Measurements from ENCODE around the gene FN1.

The FN1 gene

DNA sequence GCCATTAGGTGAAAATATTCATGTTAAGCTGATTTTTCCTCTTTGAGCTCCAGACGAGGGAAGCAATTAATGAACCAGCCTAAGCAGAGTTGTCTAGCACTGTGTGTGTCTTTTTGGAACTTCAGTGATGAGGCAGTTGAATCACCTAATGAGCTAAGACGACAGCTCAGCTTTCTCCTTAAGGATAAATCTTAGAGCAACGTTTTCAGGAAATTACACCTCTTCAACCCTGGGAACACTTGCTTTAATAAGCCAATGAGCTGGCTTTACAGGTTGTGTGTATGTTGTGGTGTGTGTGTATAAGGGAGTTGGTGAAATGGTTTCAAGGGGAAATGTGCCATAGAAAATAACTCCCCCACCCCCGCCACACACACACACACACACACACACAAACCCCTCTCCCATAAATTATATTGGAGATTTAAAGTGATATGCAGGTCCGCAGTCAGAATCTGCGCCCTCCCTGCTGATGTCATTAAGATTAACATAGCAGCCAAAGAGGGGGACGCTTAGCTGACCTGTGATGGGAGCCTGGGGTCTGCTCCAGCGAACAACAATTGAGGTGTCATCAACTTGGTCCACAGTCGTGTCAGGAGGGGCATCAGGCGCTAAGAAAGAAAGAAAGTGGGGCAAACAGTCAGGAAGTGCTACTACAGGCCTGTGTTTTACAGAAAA lies 28.1 kb downstream of the FN1 start:
- TF ChIP-seq TCF12 (IDR thresholded peaks at IDR 0.05; ENCODE audit: low read depth): no peak

DNA sequence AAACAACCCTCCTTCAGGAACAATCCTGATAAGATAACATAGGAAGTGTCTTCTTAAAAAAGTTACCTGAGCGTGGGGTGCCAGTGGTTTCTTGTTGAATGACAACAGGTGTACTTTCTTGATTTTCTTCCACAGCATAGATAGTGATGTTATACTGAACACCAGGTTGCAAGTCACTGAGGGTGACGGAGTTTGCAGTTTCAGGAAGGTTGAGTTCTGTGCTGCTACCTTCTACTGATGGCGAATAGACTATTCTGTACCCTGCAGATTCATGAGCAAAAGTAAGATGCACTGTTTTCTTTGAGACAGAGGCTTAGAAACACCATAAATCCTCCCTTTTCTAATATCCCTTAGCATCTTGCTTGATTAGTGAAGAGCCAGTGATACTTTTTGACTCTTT lies 28.8 kb downstream of the FN1 start:
- TF ChIP-seq TCF12 (IDR thresholded peaks at IDR 0.05; ENCODE audit: low read depth): no peak
- no peak for TF ChIP-seq CEBPB (IDR thresholded peaks at IDR 0.05)
- TF ChIP-seq, protein P1, sequence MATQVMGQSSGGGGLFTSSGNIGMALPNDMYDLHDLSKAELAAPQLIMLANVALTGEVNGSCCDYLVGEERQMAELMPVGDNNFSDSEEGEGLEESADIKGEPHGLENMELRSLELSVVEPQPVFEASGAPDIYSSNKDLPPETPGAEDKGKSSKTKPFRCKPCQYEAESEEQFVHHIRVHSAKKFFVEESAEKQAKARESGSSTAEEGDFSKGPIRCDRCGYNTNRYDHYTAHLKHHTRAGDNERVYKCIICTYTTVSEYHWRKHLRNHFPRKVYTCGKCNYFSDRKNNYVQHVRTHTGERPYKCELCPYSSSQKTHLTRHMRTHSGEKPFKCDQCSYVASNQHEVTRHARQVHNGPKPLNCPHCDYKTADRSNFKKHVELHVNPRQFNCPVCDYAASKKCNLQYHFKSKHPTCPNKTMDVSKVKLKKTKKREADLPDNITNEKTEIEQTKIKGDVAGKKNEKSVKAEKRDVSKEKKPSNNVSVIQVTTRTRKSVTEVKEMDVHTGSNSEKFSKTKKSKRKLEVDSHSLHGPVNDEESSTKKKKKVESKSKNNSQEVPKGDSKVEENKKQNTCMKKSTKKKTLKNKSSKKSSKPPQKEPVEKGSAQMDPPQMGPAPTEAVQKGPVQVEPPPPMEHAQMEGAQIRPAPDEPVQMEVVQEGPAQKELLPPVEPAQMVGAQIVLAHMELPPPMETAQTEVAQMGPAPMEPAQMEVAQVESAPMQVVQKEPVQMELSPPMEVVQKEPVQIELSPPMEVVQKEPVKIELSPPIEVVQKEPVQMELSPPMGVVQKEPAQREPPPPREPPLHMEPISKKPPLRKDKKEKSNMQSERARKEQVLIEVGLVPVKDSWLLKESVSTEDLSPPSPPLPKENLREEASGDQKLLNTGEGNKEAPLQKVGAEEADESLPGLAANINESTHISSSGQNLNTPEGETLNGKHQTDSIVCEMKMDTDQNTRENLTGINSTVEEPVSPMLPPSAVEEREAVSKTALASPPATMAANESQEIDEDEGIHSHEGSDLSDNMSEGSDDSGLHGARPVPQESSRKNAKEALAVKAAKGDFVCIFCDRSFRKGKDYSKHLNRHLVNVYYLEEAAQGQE (IDR thresholded peaks at IDR 0.05; ENCODE audit: low read depth): no peak
- no peak for TF ChIP-seq EGR1 (IDR thresholded peaks at IDR 0.05)

DNA sequence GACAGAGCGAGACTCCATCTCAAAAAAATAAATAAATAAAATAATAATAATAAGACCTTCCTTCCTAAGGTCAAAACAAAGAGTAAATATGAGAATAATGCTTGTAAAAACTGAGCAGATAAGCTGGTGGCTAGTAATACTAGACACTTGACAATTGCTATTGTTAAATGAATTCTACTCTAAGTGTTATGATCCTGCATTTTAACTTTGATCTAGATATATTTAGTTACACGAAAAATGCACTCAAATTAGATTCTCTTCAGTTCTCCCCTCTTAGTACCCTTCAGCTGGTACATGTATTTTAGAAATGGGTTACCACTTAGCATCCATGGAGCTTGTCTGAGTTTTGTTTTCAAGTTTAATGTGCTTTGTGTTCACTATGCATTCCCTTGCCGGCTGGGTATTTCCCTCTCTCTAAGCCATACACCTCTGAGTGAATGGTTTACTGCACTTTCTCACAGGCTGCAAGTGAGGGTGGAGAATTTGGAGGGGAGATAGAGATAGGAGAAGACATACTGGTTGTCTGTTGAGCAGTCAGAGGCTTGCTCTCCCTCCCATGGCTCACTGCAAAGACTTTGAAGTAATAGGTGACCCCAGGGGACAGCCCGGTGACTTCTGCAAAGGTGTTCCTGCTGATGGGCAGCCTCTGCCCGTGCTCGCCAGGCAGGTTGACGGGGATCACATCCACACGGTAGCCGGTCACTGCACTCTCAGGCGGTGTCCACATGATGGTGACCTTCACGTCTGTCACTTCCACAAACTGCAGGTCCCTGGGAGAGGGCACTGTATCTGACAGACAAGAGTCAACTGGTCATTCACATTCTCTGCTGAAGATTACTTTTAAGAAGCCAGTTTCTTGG lies 29.9 kb downstream of the FN1 start:
- TF ChIP-seq EP300 (IDR thresholded peaks at IDR 0.05; ENCODE audit: borderline replicate concordance): no peak
- TF ChIP-seq YY1 (IDR thresholded peaks at IDR 0.05; ENCODE audit: low read depth): no peak
- no peak for TF ChIP-seq CREB1 (IDR thresholded peaks at IDR 0.05; ENCODE audit: low read depth)
- TF ChIP-seq EGR1 (IDR thresholded peaks at IDR 0.05): no peak
- no peak for TF ChIP-seq TAF1 (IDR thresholded peaks at IDR 0.05; ENCODE audit: low read depth)
- no peak for TF ChIP-seq CEBPB (IDR thresholded peaks at IDR 0.05)
- TF ChIP-seq, protein P1 (IDR thresholded peaks at IDR 0.05; ENCODE audit: low read depth): no peak
- TF ChIP-seq, protein P2, sequence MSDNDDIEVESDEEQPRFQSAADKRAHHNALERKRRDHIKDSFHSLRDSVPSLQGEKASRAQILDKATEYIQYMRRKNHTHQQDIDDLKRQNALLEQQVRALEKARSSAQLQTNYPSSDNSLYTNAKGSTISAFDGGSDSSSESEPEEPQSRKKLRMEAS (IDR thresholded peaks at IDR 0.05): no peak
- TF ChIP-seq TCF12 (IDR thresholded peaks at IDR 0.05; ENCODE audit: low read depth): no peak
- TF ChIP-seq TEAD4 (IDR thresholded peaks at IDR 0.05): no peak
- TF ChIP-seq FOXM1 (IDR thresholded peaks at IDR 0.05; ENCODE audit: borderline replicate concordance, low read depth): no peak
- TF ChIP-seq, protein P3, sequence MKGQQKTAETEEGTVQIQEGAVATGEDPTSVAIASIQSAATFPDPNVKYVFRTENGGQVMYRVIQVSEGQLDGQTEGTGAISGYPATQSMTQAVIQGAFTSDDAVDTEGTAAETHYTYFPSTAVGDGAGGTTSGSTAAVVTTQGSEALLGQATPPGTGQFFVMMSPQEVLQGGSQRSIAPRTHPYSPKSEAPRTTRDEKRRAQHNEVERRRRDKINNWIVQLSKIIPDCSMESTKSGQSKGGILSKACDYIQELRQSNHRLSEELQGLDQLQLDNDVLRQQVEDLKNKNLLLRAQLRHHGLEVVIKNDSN (IDR thresholded peaks at IDR 0.05): no peak
- no peak for TF ChIP-seq ZBTB7A (IDR thresholded peaks at IDR 0.05; ENCODE audit: low read depth)
- TF ChIP-seq RAD21 (IDR thresholded peaks at IDR 0.05; ENCODE audit: low read depth): no peak
- no peak for TF ChIP-seq NFIC (IDR thresholded peaks at IDR 0.05)

DNA sequence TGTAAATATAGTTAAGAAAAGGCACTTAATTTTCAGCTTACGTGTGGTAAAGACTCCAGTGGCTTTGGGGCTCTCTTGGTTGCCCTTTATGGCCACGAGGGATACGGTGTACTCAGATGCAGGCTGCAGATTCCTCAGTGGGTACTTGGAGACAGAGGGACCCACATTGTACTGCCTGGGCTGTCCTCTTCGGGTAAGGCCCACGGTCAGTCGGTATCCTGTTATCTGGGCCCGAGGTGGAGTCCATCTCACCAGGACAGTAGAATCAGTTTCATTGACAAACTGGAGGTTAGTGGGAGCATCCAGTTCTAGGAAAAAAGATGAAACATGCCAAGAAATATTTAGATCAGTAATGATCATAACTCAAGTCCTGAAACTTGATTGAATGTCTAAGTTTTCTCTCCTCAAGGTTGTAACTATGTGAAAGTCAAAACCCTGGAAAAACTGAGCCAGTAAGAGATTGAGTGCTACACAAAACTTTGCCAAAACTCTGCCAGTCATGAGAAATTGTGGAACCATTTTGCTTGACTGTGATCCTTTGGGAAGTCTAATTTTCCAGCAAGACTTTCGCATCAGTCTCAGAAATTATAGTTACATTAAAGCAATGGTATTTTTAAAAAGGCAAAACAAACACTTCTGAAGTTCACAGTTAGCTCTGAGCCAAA lies 31.4 kb downstream of the FN1 start:
- TF ChIP-seq, protein P1 (IDR thresholded peaks at IDR 0.05; ENCODE audit: low read depth): no peak
- TF ChIP-seq EP300 (IDR thresholded peaks at IDR 0.05; ENCODE audit: borderline replicate concordance): no peak
- no peak for TF ChIP-seq TAF1 (IDR thresholded peaks at IDR 0.05; ENCODE audit: low read depth)
- no peak for TF ChIP-seq FOXM1 (IDR thresholded peaks at IDR 0.05; ENCODE audit: borderline replicate concordance, low read depth)
- TF ChIP-seq CEBPB (IDR thresholded peaks at IDR 0.05): no peak

Data from Ishikawa (cell line).